Measurements from ENCODE around the gene KSR2.

KSR2 gene

GRCh38 chr12:117854339-117855012 is 114.3 kb downstream of the KSR2 start:
- peak; percentile 24 to 71 for DNase-seq

- DNase-seq = no peak
Measured at GRCh38 chr12:117853600-117853999, 115.2 kb downstream of the KSR2 start.

- peak; percentile 3 to 36 for DNase-seq
Measured at GRCh38 chr12:117850048-117850447, 118.7 kb downstream of the KSR2 start.

- DNase-seq = no peak
Measured at GRCh38 chr12:117847371-117847770, 121.4 kb downstream of the KSR2 start.

- DNase-seq = no peak
Measured at GRCh38 chr12:117845271-117845904, 123.4 kb downstream of the KSR2 start.

GRCh38 chr12:117844114-117844830 is 124.5 kb downstream of the KSR2 start:
- DNase-seq = peak; percentile 46 to 61

- no peak for DNase-seq
Measured at GRCh38 chr12:117842630-117843029, 126.2 kb downstream of the KSR2 start.

- no peak for DNase-seq
Measured at GRCh38 chr12:117842220-117842619, 126.6 kb downstream of the KSR2 start.

GRCh38 chr12:117837737-117838050 is 131.1 kb downstream of the KSR2 start:
- no peak for DNase-seq

GRCh38 chr12:117836999-117837736 is 131.6 kb downstream of the KSR2 start:
- DNase-seq = peak; percentile 33 to 90

GRCh38 chr12:117836476-117836875 is 132.3 kb downstream of the KSR2 start:
- DNase-seq = no peak

- DNase-seq = no peak
Measured at GRCh38 chr12:117835156-117835555, 133.6 kb downstream of the KSR2 start.

- no peak for DNase-seq
Measured at GRCh38 chr12:117832459-117833457, 136.0 kb downstream of the KSR2 start.

- no peak for DNase-seq
Measured at GRCh38 chr12:117830471-117830870, 138.3 kb downstream of the KSR2 start.

- DNase-seq = no peak
Measured at GRCh38 chr12:117829108-117829507, 139.7 kb downstream of the KSR2 start.

- no peak for DNase-seq
Measured at GRCh38 chr12:117827660-117828059, 141.1 kb downstream of the KSR2 start.

GRCh38 chr12:117825827-117826226 is 143.0 kb downstream of the KSR2 start:
- DNase-seq = no peak

- no peak for DNase-seq
Measured at GRCh38 chr12:117821480-117822175, 147.2 kb downstream of the KSR2 start.

GRCh38 chr12:117820216-117820907 is 148.4 kb downstream of the KSR2 start:
- DNase-seq = no peak

GRCh38 chr12:117819160-117819559 is 149.6 kb downstream of the KSR2 start:
- DNase-seq = no peak

- DNase-seq = no peak
Measured at GRCh38 chr12:117818400-117818799, 150.4 kb downstream of the KSR2 start.

Measured in inflammatory macrophage treated with lipopolysaccharide for 1 hour (primary cell).